Measurements from ENCODE around the gene MCTP2. TPM values are rescaled to one million over a fixed set of nuclear protein-coding genes. Genes with fewer than 3 reads are reported as not detected.

The MCTP2 gene
- total RNA-seq, 1 experiment from 2014 or later = 7.4 TPM

- ChIA-PET POLR2A (no interaction called here), CTCF (interaction anchor here (0.8 kb wide), 1 partner anchor 72 kb away, joined by 4 read pairs; no protein-coding TSS in a partner anchor)
- no peaks in the 10 kb centered on the region for H3K36me3 Mint-ChIP-seq
- peaks cover 14% of the 10 kb centered on the region for H3K27me3 Mint-ChIP-seq (ENCODE audit: low read depth)
- peaks cover 34% of the 10 kb centered on the region for H3K4me1 Mint-ChIP-seq
- TF ChIP-seq JUN (CRISPR knock-in tag; IDR thresholded peaks at IDR 0.05) (no peak), GTF2I (CRISPR knock-in tag; conservative IDR thresholded peaks at IDR 0.05) (no peak), GABPB1 (CRISPR knock-in tag; IDR thresholded peaks at IDR 0.05) (no peak), ZNF423 (CRISPR knock-in tag; IDR thresholded peaks at IDR 0.05) (no peak), GRHL2 (CRISPR knock-in tag; IDR thresholded peaks at IDR 0.05; ENCODE audit: insufficient replicate concordance, severe bottlenecking) (no peak), CREM (CRISPR knock-in tag; IDR thresholded peaks at IDR 0.05) (no peak), ZNF138 (CRISPR knock-in tag; conservative IDR thresholded peaks at IDR 0.05) (no peak)
- no peak overlapping the region for H3K27ac Mint-ChIP-seq
- no peak overlapping the region for H3K4me3 Mint-ChIP-seq
- DNase-seq (ENCODE audit: low spot score) (no peak), ATAC-seq (no peak)
- H3K9me3 Mint-ChIP-seq = no peaks in the 10 kb centered on the region
Observed at GRCh38 chr15:94235646-94236045, 4.3 kb downstream of the MCTP2 start.

GRCh38 chr15:94236608-94237007 lies 5.2 kb downstream of the MCTP2 start:
- H3K27me3 Mint-ChIP-seq (ENCODE audit: low read depth) = peaks cover 11% of the 10 kb centered on the region
- no peak overlapping the region for H3K27ac Mint-ChIP-seq
- H3K4me3 Mint-ChIP-seq = no peak overlapping the region
- no peaks in the 10 kb centered on the region for H3K36me3 Mint-ChIP-seq
- peaks cover 33% of the 10 kb centered on the region for H3K4me1 Mint-ChIP-seq
- DNase-seq (ENCODE audit: low spot score) (no peak), ATAC-seq (no peak)
- ChIA-PET POLR2A (no interaction called here), CTCF (no interaction called here)
- TF ChIP-seq HMGA2 (CRISPR knock-in tag; IDR thresholded peaks at IDR 0.05) = no peak
- TF ChIP-seq JUN (CRISPR knock-in tag; IDR thresholded peaks at IDR 0.05) = no peak
- TF ChIP-seq SMAD3 (CRISPR knock-in tag; IDR thresholded peaks at IDR 0.05; ENCODE audit: borderline replicate concordance) = no peak
- TF ChIP-seq TCF7 (CRISPR knock-in tag; IDR thresholded peaks at IDR 0.05; ENCODE audit: low read depth) = no peak
- TF ChIP-seq ZNF232 (CRISPR knock-in tag; IDR thresholded peaks at IDR 0.05) = no peak
- H3K9me3 Mint-ChIP-seq = no peaks in the 10 kb centered on the region

GRCh38 chr15:94237903-94238302 lies 6.5 kb downstream of the MCTP2 start:
- Mint-ChIP-seq H3K27ac (no peak overlapping the region), H3K4me3 (no peak overlapping the region), H3K4me1 (peaks cover 25% of the 10 kb centered on the region), H3K36me3 (no peaks in the 10 kb centered on the region), H3K27me3 (ENCODE audit: low read depth) (peaks cover under 1% of the 10 kb centered on the region), H3K9me3 (no peaks in the 10 kb centered on the region)
- no peak for ATAC-seq
- CTCF ChIA-PET = interaction anchor here (0.7 kb wide), 1 partner anchor 941 kb away, joined by 3 read pairs; no protein-coding TSS in a partner anchor
- POLR2A ChIA-PET = no interaction called here
- no peak for DNase-seq (ENCODE audit: low spot score)
- TF ChIP-seq HMGXB4 (CRISPR knock-in tag; IDR thresholded peaks at IDR 0.05) (no peak), NFE2L1 (CRISPR knock-in tag; IDR thresholded peaks at IDR 0.05) (no peak), NR1H2 (CRISPR knock-in tag; IDR thresholded peaks at IDR 0.05) (no peak), IRF2 (CRISPR knock-in tag; IDR thresholded peaks at IDR 0.05; ENCODE audit: borderline replicate concordance, low read depth) (no peak), PRDM15 (CRISPR knock-in tag; IDR thresholded peaks at IDR 0.05) (no peak), ZNF532 (CRISPR knock-in tag; IDR thresholded peaks at IDR 0.05; ENCODE audit: borderline replicate concordance) (no peak), CBFB (CRISPR knock-in tag; IDR thresholded peaks at IDR 0.05; ENCODE audit: low read depth) (no peak), NR2C2 (CRISPR knock-in tag; IDR thresholded peaks at IDR 0.05) (no peak), ZNF263 (CRISPR knock-in tag; IDR thresholded peaks at IDR 0.05; ENCODE audit: low read depth) (no peak), CREM (CRISPR knock-in tag; IDR thresholded peaks at IDR 0.05) (no peak), ZNF425 (CRISPR knock-in tag; conservative IDR thresholded peaks at IDR 0.05) (no peak), NFATC4 (CRISPR knock-in tag; IDR thresholded peaks at IDR 0.05) (no peak)

All from WTC11 (cell line).